Measurements from ENCODE around the gene GNAT1. TPM values are rescaled to one million over a fixed set of nuclear protein-coding genes. Genes with fewer than 3 reads are reported as not detected.
"Not testable (repeated sequence)": the region's sequence is repeated elsewhere in the genome, so short reads cannot be mapped to it uniquely, and the experiment has no call there.

GNAT1 gene
- polyA plus RNA-seq, 1 donor, result not detected

DNA sequence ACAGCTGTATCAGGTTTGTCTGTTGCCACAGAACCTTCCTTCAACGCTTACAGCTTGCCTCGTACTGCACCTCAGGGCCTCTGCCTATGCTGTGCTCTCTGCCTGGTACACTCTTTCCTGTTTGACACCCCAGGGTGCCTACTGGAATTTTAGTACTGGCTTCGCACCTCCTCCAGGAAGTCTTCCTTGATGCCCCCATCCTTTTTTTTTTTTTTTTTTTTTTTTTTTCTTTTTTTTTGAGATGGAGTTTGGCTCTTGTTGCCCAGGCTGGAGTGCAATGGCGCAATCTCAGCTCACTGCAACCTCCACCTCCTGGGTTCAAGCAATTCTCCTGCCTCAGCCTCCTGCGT lies 19.9 kb downstream of the GNAT1 start:
- H3K27ac ChIP-seq (ENCODE audit: low read length), result peak overlapping the region; percentile 39

DNA sequence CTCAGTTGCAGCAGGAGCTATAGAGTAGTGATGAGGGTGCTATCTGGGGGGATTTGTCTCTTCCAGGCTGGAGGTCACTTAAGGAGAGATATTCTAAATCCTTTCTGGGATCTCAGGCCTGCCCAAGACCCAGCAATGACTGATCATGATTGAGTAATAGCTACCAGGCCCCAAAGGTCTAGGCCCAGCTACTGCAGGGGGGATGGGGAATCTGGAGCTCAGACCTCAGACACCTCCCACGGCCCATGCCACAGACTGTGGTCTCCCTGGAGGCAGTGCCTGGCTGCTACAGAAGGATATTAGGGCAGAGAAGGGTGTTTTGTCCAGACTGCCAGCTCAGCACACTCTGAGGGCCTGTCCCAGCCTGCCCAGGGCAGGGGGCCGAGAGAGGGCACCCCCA lies 20.5 kb downstream of the GNAT1 start:
- peaks cover 25% of the 10 kb centered on the region for H3K4me1 ChIP-seq (ENCODE audit: control insufficient read depth, insufficient read depth, low read length)
- no peak overlapping the region for H3K4me3 ChIP-seq (ENCODE audit: low read length)
- H3K27ac ChIP-seq (ENCODE audit: low read length), result no peak overlapping the region
- DNase-seq, result no peak
- peaks cover under 1% of the 10 kb centered on the region for H3K27me3 ChIP-seq (ENCODE audit: control insufficient read depth, insufficient read depth, low read length)
- no peaks in the 10 kb centered on the region for H3K36me3 ChIP-seq (ENCODE audit: control insufficient read depth, insufficient read depth, low read length)
- no peaks in the 10 kb centered on the region for H3K9me3 ChIP-seq (ENCODE audit: control insufficient read depth, low read depth, low read length)
- no CpG with 5 or more reads among the region's 2 CpGs for WGBS (ENCODE audit: insufficient coverage, low lambda C conversion rate)

More for the DNA sequence above, 19.9 kb downstream of the GNAT1 start:
- H3K4me3 ChIP-seq (ENCODE audit: low read length); DNase-seq; H3K36me3 ChIP-seq (ENCODE audit: control insufficient read depth, insufficient read depth, low read length); H3K9me3 ChIP-seq (ENCODE audit: control insufficient read depth, low read depth, low read length); H3K27me3 ChIP-seq (ENCODE audit: control insufficient read depth, insufficient read depth, low read length): not testable (repeated sequence)
- WGBS (ENCODE audit: insufficient coverage, low lambda C conversion rate), result no CpG with 5 or more reads among the region's 5 CpGs
- H3K4me1 ChIP-seq (ENCODE audit: control insufficient read depth, insufficient read depth, low read length), result peaks cover 25% of the 10 kb centered on the region

GRCh38 chr3:50212502-50212901 lies 21.1 kb downstream of the GNAT1 start:
- H3K27me3 ChIP-seq (ENCODE audit: control insufficient read depth, insufficient read depth, low read length), result no peaks in the 10 kb centered on the region
- H3K27ac ChIP-seq (ENCODE audit: low read length), result no peak overlapping the region
- no peak for DNase-seq
- H3K9me3 ChIP-seq (ENCODE audit: control insufficient read depth, low read depth, low read length), result no peaks in the 10 kb centered on the region
- peaks cover 25% of the 10 kb centered on the region for H3K4me1 ChIP-seq (ENCODE audit: control insufficient read depth, insufficient read depth, low read length)
- H3K4me3 ChIP-seq (ENCODE audit: low read length), result no peak overlapping the region
- no peaks in the 10 kb centered on the region for H3K36me3 ChIP-seq (ENCODE audit: control insufficient read depth, insufficient read depth, low read length)
- no CpG with 5 or more reads among the region's 4 CpGs for WGBS (ENCODE audit: insufficient coverage, low lambda C conversion rate)

DNA sequence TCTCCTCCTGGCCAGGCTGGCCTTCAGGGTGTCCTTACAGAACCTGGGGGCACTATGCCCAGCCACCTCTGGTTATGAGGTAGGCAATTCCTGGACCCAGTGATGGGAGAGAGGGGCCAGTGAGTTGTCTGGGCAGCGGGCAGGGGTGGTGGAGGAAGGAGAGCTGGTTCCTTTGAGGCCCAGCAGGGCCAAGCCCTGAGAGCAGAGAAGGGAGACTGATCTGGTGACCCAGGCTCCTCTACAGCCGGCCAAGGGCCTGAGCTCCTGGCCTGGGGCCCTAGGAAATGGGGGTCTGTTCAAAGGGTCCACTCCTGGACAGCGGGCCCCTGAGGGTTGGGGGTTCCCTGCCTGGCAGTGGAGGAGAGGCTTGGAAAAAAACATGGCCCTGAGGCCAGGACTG lies 21.6 kb downstream of the GNAT1 start:
- WGBS (ENCODE audit: insufficient coverage, low lambda C conversion rate), result no CpG with 5 or more reads among the region's 3 CpGs

DNA sequence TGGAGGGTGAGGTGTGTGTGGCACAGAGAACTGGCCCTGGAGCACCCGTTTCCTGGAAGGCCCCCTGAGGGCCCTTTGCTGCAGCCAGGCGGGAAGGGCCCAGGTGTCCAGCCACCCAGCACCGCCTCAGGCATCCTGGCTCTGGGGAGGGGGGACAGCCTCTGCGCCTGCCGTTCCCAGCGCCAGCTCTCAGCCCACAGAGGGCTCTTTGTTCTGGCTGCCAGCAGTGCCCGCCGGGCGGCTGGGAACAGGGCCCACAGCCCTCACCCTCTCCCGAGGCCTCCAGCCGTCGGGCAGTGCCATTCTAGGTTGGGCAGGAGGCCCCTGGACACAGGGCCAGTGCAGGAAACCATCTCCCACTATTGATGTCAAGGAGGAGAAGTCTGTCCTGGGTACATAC lies 22.0 kb downstream of the GNAT1 start:
- WGBS (ENCODE audit: insufficient coverage, low lambda C conversion rate), result no CpG with 5 or more reads among the region's 12 CpGs
- no peaks in the 10 kb centered on the region for H3K36me3 ChIP-seq (ENCODE audit: control insufficient read depth, insufficient read depth, low read length)
- no peaks in the 10 kb centered on the region for H3K27me3 ChIP-seq (ENCODE audit: control insufficient read depth, insufficient read depth, low read length)
- DNase-seq, result no peak
- no peak overlapping the region for H3K27ac ChIP-seq (ENCODE audit: low read length)
- no peaks in the 10 kb centered on the region for H3K9me3 ChIP-seq (ENCODE audit: control insufficient read depth, low read depth, low read length)
- peaks cover 25% of the 10 kb centered on the region for H3K4me1 ChIP-seq (ENCODE audit: control insufficient read depth, insufficient read depth, low read length)
- no peak overlapping the region for H3K4me3 ChIP-seq (ENCODE audit: low read length)

More for the DNA sequence above, 21.6 kb downstream of the GNAT1 start:
- Histone ChIP-seq H3K4me1 (ENCODE audit: control insufficient read depth, insufficient read depth, low read length) (peaks cover 25% of the 10 kb centered on the region), H3K36me3 (ENCODE audit: control insufficient read depth, insufficient read depth, low read length) (no peaks in the 10 kb centered on the region), H3K9me3 (ENCODE audit: control insufficient read depth, low read depth, low read length) (no peaks in the 10 kb centered on the region), H3K4me3 (ENCODE audit: low read length) (no peak overlapping the region), H3K27me3 (ENCODE audit: control insufficient read depth, insufficient read depth, low read length) (no peaks in the 10 kb centered on the region), H3K27ac (ENCODE audit: low read length) (no peak overlapping the region)
- DNase-seq, result no peak

DNA sequence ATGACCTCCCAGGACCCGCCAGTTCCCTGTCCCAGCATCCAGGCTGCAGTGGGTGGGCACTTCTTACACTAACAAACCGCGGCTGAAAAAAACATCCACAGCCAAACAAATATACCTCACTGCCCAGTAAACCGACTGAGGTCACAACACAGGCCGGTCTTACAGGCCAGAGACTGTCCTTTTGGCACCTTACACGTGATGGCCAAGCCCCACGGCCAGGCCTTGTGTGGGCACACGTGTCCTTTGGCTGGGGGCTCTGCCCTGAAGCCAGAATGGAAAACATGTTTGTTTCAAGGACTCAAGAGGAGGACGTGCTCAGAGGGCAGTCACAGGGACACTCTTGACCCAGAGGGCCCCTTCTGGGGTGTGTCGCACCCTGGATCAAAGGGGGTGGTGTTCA lies 23.4 kb downstream of the GNAT1 start:
- no peaks in the 10 kb centered on the region for H3K27me3 ChIP-seq (ENCODE audit: control insufficient read depth, insufficient read depth, low read length)
- no peaks in the 10 kb centered on the region for H3K9me3 ChIP-seq (ENCODE audit: control insufficient read depth, low read depth, low read length)
- no peak overlapping the region for H3K27ac ChIP-seq (ENCODE audit: low read length)
- no peak overlapping the region for H3K4me3 ChIP-seq (ENCODE audit: low read length)
- H3K36me3 ChIP-seq (ENCODE audit: control insufficient read depth, insufficient read depth, low read length), result no peaks in the 10 kb centered on the region
- WGBS (ENCODE audit: insufficient coverage, low lambda C conversion rate), result no CpG with 5 or more reads among the region's 10 CpGs
- H3K4me1 ChIP-seq (ENCODE audit: control insufficient read depth, insufficient read depth, low read length), result peaks cover 26% of the 10 kb centered on the region
- no peak for DNase-seq

GRCh38 chr3:50215529-50215928 lies 24.1 kb downstream of the GNAT1 start:
- Histone ChIP-seq H3K9me3 (ENCODE audit: control insufficient read depth, low read depth, low read length) (no peaks in the 10 kb centered on the region), H3K27ac (ENCODE audit: low read length) (no peak overlapping the region), H3K27me3 (ENCODE audit: control insufficient read depth, insufficient read depth, low read length) (no peaks in the 10 kb centered on the region), H3K4me1 (ENCODE audit: control insufficient read depth, insufficient read depth, low read length) (peaks cover 26% of the 10 kb centered on the region), H3K36me3 (ENCODE audit: control insufficient read depth, insufficient read depth, low read length) (no peaks in the 10 kb centered on the region), H3K4me3 (ENCODE audit: low read length) (no peak overlapping the region)
- no CpG with 5 or more reads among the region's 9 CpGs for whole genome bisulfite sequencing (ENCODE audit: insufficient coverage, low lambda C conversion rate)
- DNase-seq, result no peak

DNA sequence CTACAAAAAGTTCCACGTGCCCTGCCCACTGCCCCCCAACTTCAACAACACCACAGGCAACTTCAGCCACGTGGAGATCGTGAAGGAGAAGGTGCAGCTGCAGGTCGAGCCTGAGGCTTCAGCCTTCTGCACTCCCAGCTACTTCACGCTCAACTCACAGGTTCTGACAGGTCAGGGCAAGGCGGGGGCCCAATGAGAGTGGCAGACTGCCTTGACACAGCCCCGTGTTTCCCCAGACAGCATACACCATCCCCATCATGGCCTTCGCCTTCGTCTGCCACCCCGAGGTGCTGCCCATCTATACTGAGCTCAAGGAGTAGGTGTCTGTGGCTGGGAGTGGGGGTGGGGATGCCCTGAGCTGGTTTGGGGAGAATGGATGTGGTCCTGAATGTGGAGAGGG lies 26.3 kb downstream of the GNAT1 start:
- no CpG with 5 or more reads among the region's 10 CpGs for WGBS (ENCODE audit: insufficient coverage, low lambda C conversion rate)
- DNase-seq, result no peak

GRCh38 chr3:50218448-50218847 lies 27.0 kb downstream of the GNAT1 start:
- no peaks in the 10 kb centered on the region for H3K27me3 ChIP-seq (ENCODE audit: control insufficient read depth, insufficient read depth, low read length)
- DNase-seq, result no peak
- H3K27ac ChIP-seq (ENCODE audit: low read length), result no peak overlapping the region
- no peaks in the 10 kb centered on the region for H3K9me3 ChIP-seq (ENCODE audit: control insufficient read depth, low read depth, low read length)
- H3K36me3 ChIP-seq (ENCODE audit: control insufficient read depth, insufficient read depth, low read length), result no peaks in the 10 kb centered on the region
- no peak overlapping the region for H3K4me3 ChIP-seq (ENCODE audit: low read length)
- no CpG with 5 or more reads among the region's 17 CpGs for WGBS (ENCODE audit: insufficient coverage, low lambda C conversion rate)
- H3K4me1 ChIP-seq (ENCODE audit: control insufficient read depth, insufficient read depth, low read length), result peaks cover 22% of the 10 kb centered on the region

More for the DNA sequence above, 26.3 kb downstream of the GNAT1 start:
- peaks cover 22% of the 10 kb centered on the region for H3K4me1 ChIP-seq (ENCODE audit: control insufficient read depth, insufficient read depth, low read length)
- no peaks in the 10 kb centered on the region for H3K36me3 ChIP-seq (ENCODE audit: control insufficient read depth, insufficient read depth, low read length)
- H3K27ac ChIP-seq (ENCODE audit: low read length), result no peak overlapping the region
- H3K27me3 ChIP-seq (ENCODE audit: control insufficient read depth, insufficient read depth, low read length), result no peaks in the 10 kb centered on the region
- H3K4me3 ChIP-seq (ENCODE audit: low read length), result no peak overlapping the region
- H3K9me3 ChIP-seq (ENCODE audit: control insufficient read depth, low read depth, low read length), result no peaks in the 10 kb centered on the region

- no peak overlapping the region for H3K27ac ChIP-seq (ENCODE audit: low read length)
- no peak for DNase-seq
- no peaks in the 10 kb centered on the region for H3K9me3 ChIP-seq (ENCODE audit: control insufficient read depth, low read depth, low read length)
- no CpG with 5 or more reads among the region's 5 CpGs for WGBS (ENCODE audit: insufficient coverage, low lambda C conversion rate)
- peaks cover 22% of the 10 kb centered on the region for H3K4me1 ChIP-seq (ENCODE audit: control insufficient read depth, insufficient read depth, low read length)
- no peaks in the 10 kb centered on the region for H3K36me3 ChIP-seq (ENCODE audit: control insufficient read depth, insufficient read depth, low read length)
- no peaks in the 10 kb centered on the region for H3K27me3 ChIP-seq (ENCODE audit: control insufficient read depth, insufficient read depth, low read length)
- H3K4me3 ChIP-seq (ENCODE audit: low read length), result no peak overlapping the region
Measured at GRCh38 chr3:50219285-50219684, 27.9 kb downstream of the GNAT1 start.

- H3K36me3 ChIP-seq (ENCODE audit: control insufficient read depth, insufficient read depth, low read length), result no peaks in the 10 kb centered on the region
- no peak for DNase-seq
- WGBS (ENCODE audit: insufficient coverage, low lambda C conversion rate), result no CpG with 5 or more reads among the region's 6 CpGs
- no peaks in the 10 kb centered on the region for H3K9me3 ChIP-seq (ENCODE audit: control insufficient read depth, low read depth, low read length)
- peaks cover 3% of the 10 kb centered on the region for H3K27me3 ChIP-seq (ENCODE audit: control insufficient read depth, insufficient read depth, low read length)
- H3K4me3 ChIP-seq (ENCODE audit: low read length), result no peak overlapping the region
- peaks cover 22% of the 10 kb centered on the region for H3K4me1 ChIP-seq (ENCODE audit: control insufficient read depth, insufficient read depth, low read length)
- no peak overlapping the region for H3K27ac ChIP-seq (ENCODE audit: low read length)
Measured at GRCh38 chr3:50220109-50220508, 28.7 kb downstream of the GNAT1 start.

Data from large intestine (tissue), 3 donors.